ENCODE measurements around the gene TAX1BP1. TPM values are rescaled to one million over a fixed set of nuclear protein-coding genes. Genes with fewer than 3 reads are reported as not detected.

The TAX1BP1 gene
- total RNA-seq, 4 donors from 2014 or later, result 64.4 to 109 (median 83.0) TPM

DNA sequence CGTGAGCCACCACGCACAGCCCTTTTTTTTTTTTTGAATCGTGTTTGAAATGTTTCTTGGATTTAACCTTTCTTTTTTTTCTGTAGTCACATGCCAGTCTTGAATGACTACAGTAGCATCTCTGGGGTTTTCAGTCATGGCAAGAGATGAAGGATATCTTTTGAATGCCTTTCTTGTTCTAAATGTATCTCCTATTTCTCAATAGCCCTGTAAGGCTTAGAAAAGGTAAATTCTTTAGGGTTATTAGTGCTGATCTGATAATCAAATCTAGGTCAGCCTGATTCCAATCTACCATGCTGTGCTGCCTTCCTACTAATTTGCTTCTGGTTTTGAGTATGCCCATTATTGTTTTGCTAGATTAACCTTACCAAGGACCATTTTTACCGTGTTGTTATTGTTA is 70.2 kb downstream of the TAX1BP1 start:
- no peak for TF ChIP-seq POLR2A (IDR thresholded peaks at IDR 0.05)
- TF ChIP-seq, protein P1, sequence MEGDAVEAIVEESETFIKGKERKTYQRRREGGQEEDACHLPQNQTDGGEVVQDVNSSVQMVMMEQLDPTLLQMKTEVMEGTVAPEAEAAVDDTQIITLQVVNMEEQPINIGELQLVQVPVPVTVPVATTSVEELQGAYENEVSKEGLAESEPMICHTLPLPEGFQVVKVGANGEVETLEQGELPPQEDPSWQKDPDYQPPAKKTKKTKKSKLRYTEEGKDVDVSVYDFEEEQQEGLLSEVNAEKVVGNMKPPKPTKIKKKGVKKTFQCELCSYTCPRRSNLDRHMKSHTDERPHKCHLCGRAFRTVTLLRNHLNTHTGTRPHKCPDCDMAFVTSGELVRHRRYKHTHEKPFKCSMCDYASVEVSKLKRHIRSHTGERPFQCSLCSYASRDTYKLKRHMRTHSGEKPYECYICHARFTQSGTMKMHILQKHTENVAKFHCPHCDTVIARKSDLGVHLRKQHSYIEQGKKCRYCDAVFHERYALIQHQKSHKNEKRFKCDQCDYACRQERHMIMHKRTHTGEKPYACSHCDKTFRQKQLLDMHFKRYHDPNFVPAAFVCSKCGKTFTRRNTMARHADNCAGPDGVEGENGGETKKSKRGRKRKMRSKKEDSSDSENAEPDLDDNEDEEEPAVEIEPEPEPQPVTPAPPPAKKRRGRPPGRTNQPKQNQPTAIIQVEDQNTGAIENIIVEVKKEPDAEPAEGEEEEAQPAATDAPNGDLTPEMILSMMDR (IDR thresholded peaks at IDR 0.05), result no peak
- H3K4me1 ChIP-seq, result no peaks in the 10 kb centered on the region
- no peak overlapping the region for H3K4me3 ChIP-seq
- H3K36me3 ChIP-seq, result peaks cover 0 to 6% (median 0%) of the 10 kb centered on the region in 3 donors
- no peak for DNase-seq
- H3K9me3 ChIP-seq, result no peaks in the 10 kb centered on the region
- H3K27me3 ChIP-seq, result no peaks in the 10 kb centered on the region
- H3K27ac ChIP-seq, result no peak overlapping the region

DNA sequence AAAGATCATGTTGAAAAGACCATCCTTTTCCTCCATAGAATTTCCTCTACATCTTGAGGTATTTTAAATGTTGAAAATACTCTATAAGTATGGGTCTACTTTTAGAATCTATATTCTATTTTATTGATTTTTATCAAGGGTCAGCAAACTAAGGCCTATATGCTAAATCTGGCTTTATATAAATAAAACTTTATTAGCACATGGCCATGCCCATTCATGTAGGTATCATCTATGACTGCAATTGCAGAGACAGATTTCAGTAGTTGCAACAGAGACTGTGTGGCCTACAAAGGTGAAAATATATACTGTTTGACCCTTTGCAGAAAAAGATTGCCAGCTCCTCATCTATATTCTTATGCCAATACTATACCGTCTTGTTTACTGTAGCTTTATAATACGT is 72.7 kb downstream of the TAX1BP1 start:
- no peak for DNase-seq
- no peaks in the 10 kb centered on the region for H3K9me3 ChIP-seq
- no peak overlapping the region for H3K4me3 ChIP-seq
- H3K27me3 ChIP-seq, result no peaks in the 10 kb centered on the region
- no peaks in the 10 kb centered on the region for H3K4me1 ChIP-seq
- H3K27ac ChIP-seq, result no peak overlapping the region
- H3K36me3 ChIP-seq, result peaks cover 0 to 29% (median 0%) of the 10 kb centered on the region in 3 donors
- TF ChIP-seq, protein P1 (IDR thresholded peaks at IDR 0.05), result no peak
- TF ChIP-seq POLR2A (IDR thresholded peaks at IDR 0.05), result no peak

- H3K4me3 ChIP-seq, result no peak overlapping the region
Measured at GRCh38 chr7:27822245-27822644, 82.3 kb downstream of the TAX1BP1 start.

GRCh38 chr7:27825891-27826290 is 85.9 kb downstream of the TAX1BP1 start:
- H3K36me3 ChIP-seq, result peaks cover 0 to 48% (median 0%) of the 10 kb centered on the region in 3 donors

More at GRCh38 chr7:27822245-27822644, 82.3 kb downstream of the TAX1BP1 start:
- Histone ChIP-seq H3K36me3 (peaks cover 0 to 48% (median 0%) of the 10 kb centered on the region in 3 donors), H3K4me1 (no peaks in the 10 kb centered on the region), H3K27me3 (no peaks in the 10 kb centered on the region), H3K9me3 (no peaks in the 10 kb centered on the region), H3K27ac (no peak overlapping the region)
- DNase-seq, result no peak
- TF ChIP-seq, protein P1 (IDR thresholded peaks at IDR 0.05), result no peak
- no peak for TF ChIP-seq POLR2A (IDR thresholded peaks at IDR 0.05)

GRCh38 chr7:27826357-27826756 is 86.4 kb downstream of the TAX1BP1 start:
- Histone ChIP-seq H3K4me3 (no peak overlapping the region), H3K36me3 (peaks cover 0 to 49% (median 0%) of the 10 kb centered on the region in 3 donors), H3K4me1 (no peaks in the 10 kb centered on the region), H3K27ac (no peak overlapping the region), H3K27me3 (no peaks in the 10 kb centered on the region), H3K9me3 (no peaks in the 10 kb centered on the region)
- TF ChIP-seq POLR2A (IDR thresholded peaks at IDR 0.05), result no peak
- TF ChIP-seq, protein P1 (IDR thresholded peaks at IDR 0.05), result no peak
- no peak for DNase-seq

More at GRCh38 chr7:27825891-27826290, 85.9 kb downstream of the TAX1BP1 start:
- H3K27me3 ChIP-seq, result no peaks in the 10 kb centered on the region
- no peak for DNase-seq
- H3K27ac ChIP-seq, result no peak overlapping the region
- no peak overlapping the region for H3K4me3 ChIP-seq
- TF ChIP-seq POLR2A (IDR thresholded peaks at IDR 0.05), result no peak
- TF ChIP-seq, protein P1 (IDR thresholded peaks at IDR 0.05), result no peak
- no peaks in the 10 kb centered on the region for H3K4me1 ChIP-seq
- no peaks in the 10 kb centered on the region for H3K9me3 ChIP-seq
